ENCODE measurements around the gene CTNNBL1. TPM values are rescaled to one million over a fixed set of nuclear protein-coding genes. Genes with fewer than 3 reads are reported as not detected.

Gene CTNNBL1
- total RNA-seq, 4 donors from 2014 or later, result 15.3 to 31.5 (median 27.2) TPM

DNA sequence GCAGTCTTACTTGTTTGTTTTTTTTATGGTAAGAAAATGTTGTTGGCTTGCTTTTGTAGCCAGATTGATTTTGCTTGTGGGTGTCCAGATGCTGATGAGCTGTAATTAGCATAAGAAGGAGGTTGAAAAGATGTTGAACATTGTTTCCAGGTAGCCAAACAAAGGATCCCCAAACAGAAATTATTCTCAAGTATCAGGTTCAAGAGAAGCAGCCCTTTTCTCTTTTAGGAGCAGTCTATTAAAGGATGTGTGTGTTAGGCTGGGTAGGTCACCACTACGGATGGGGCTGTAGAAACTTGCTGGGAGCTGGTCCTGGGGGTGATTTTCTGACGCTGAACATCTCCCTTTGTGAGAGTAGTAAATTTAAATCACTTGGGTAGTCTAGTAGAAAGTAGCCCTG is 122.2 kb downstream of the CTNNBL1 start:
- 80 to 96% methylated on average over 2 of the region's 2 CpGs for WGBS, 2 donors
- TF ChIP-seq POLR2A (IDR thresholded peaks at IDR 0.05) (no peak), CTCF (IDR thresholded peaks at IDR 0.05) (no peak)
- no peak for DNase-seq
- Histone ChIP-seq H3K27ac (no peak overlapping the region), H3K4me1 (no peaks in the 10 kb centered on the region), H3K27me3 (no peaks in the 10 kb centered on the region), H3K9me3 (no peaks in the 10 kb centered on the region), H3K36me3 (peaks cover 0 to 16% (median 0%) of the 10 kb centered on the region in 3 donors), H3K4me3 (no peak overlapping the region)
- intact Hi-C loops (cut with DNase I), result no loop called here

DNA sequence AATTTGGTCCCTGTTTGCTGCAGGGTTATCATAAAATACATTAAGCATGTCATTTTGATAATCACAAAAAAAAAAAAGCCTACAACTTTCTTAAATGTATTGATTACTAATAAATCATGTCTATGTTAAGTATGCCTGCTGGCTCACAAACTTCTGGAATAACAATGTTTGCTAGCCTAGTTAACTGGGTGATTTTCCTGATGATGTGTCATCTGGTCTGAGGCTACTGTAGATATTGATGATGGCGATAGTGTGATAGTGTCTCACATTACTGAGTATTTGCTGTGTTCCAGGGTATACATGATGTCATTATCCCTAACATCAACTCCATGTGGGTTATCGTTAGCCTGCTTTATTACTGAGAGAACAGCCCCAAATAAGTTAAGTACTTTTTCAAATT is 122.9 kb downstream of the CTNNBL1 start:
- TF ChIP-seq CTCF (IDR thresholded peaks at IDR 0.05), result no peak
- no peak for TF ChIP-seq POLR2A (IDR thresholded peaks at IDR 0.05)
- Histone ChIP-seq H3K9me3 (no peaks in the 10 kb centered on the region), H3K4me1 (peaks cover 0 to 2% (median 0%) of the 10 kb centered on the region in 3 donors), H3K4me3 (no peak overlapping the region), H3K27me3 (no peaks in the 10 kb centered on the region), H3K36me3 (peaks cover 0 to 9% (median 0%) of the 10 kb centered on the region in 3 donors), H3K27ac (no peak overlapping the region)
- intact Hi-C loops (cut with DNase I), result no loop called here
- DNase-seq, result no peak
- 88 to 93% methylated on average over 2 of the region's 2 CpGs for WGBS, 2 donors

DNA sequence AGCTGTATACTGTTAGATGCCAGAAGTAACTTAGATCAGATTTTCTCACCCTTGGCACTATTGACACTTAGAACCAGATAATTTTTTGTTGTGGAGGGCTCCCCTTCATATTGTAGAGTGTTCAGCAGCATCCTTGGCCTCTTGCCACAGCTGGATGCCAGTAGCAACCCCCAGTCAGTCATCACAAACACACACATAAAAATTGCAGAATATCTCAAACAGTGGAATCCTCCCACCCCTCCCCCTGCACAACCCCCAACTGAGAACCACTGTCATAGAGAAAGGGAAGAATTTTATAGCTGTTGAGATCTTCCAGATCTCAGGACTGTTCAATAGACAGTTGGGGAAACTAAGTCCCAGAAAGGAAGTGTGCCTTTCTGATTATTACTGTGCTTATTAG is 127.9 kb downstream of the CTNNBL1 start:
- H3K9me3 ChIP-seq, result no peaks in the 10 kb centered on the region
- H3K27ac ChIP-seq, result no peak overlapping the region
- no peak overlapping the region for H3K4me3 ChIP-seq
- no peaks in the 10 kb centered on the region for H3K27me3 ChIP-seq
- H3K36me3 ChIP-seq, result no peaks in the 10 kb centered on the region
- no peak for DNase-seq
- peaks cover 0 to 28% (median 5%) of the 10 kb centered on the region in 3 donors for H3K4me1 ChIP-seq
- TF ChIP-seq POLR2A (IDR thresholded peaks at IDR 0.05) (no peak), CTCF (IDR thresholded peaks at IDR 0.05) (no peak)
- intact Hi-C loops (cut with DNase I), result no loop called here

DNA sequence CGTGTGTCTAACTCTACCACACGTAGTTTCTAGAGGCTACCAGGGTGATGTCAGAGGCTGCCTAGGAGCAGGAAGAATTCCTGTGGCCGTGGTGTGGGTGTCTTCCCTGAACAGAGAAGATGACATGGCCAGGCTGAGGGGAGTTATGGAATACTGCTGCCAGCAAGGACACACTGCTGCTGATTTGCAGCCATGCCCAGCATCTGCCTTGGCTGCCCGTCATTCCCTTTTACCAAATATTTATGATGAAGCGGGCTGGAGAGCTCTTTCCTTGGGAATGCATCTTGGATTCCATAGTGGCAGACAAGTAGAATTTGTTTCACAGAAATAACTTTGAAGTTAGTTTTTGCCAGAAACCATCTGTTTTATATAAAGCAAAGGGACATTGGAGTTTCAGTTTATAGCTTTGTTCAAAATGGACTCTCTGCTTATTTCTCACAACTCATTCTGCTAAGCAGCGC is 128.3 kb downstream of the CTNNBL1 start:
- Histone ChIP-seq H3K9me3 (no peaks in the 10 kb centered on the region), H3K36me3 (no peaks in the 10 kb centered on the region), H3K4me1 (peaks cover 0 to 28% (median 5%) of the 10 kb centered on the region in 3 donors), H3K27ac (no peak overlapping the region), H3K4me3 (no peak overlapping the region), H3K27me3 (no peaks in the 10 kb centered on the region)
- intact Hi-C loops (cut with DNase I), result no loop called here
- TF ChIP-seq POLR2A (IDR thresholded peaks at IDR 0.05) (no peak), CTCF (IDR thresholded peaks at IDR 0.05) (no peak)
- WGBS, 2 donors, result 72 to 76% methylated on average over 5 to 6 of the region's 6 CpGs
- no peak for DNase-seq

DNA sequence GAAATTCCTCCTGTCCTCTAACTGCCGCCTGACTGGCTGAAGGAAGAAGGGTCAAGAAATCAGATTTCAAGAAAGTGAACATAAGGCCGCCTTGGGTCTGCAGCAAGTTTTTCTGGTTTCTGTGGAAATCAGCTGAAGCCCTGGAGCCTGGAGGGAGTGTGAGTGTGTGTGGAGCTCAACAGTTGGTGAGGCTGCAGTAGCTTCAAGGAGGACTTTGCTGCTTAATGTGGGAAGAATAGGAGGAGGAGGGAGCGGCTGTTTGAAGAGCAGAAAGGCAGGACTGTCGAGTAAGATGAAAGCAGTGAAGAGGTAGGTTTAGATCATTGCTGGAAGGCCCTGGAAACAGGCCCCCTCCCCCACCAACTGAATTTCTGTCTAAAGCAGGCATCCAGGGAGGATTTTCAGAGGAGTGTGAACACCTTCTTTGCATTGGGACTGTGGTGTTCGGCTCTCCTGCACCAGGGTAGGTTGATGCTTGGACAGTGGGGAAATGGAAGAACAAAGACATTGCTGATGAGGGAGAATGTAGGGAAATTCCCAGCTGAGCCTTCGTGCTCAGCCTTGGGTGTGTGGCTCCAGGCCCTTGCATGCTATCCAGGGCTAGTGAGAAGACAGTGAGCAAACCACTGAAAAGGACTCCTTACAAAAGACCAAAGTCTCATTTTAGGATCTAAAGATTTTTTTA is 129.6 kb downstream of the CTNNBL1 start:
- DNase-seq, result no peak
- Histone ChIP-seq H3K27me3 (no peaks in the 10 kb centered on the region), H3K4me3 (no peak overlapping the region), H3K27ac (peak overlapping the region in 1 of 4 donors; percentile 19), H3K9me3 (no peaks in the 10 kb centered on the region), H3K36me3 (no peaks in the 10 kb centered on the region), H3K4me1 (peaks cover 0 to 28% (median 5%) of the 10 kb centered on the region in 3 donors)
- intact Hi-C loops (cut with DNase I), result no loop called here
- WGBS, 2 donors, result 47 to 49% methylated on average over 6 of the region's 6 CpGs
- TF ChIP-seq CTCF (IDR thresholded peaks at IDR 0.05) (no peak), POLR2A (IDR thresholded peaks at IDR 0.05) (no peak)
